Keratinocyte (primary cell): ENCODE measurements around the gene ARHGAP22.

Experiments used
- EZH2 ChIP-seq: IDR thresholded peaks from one replicate; pipeline ENCODE4 v1.6.1; 2012; ENCODE audit warnings: inconsistent platforms, mild to moderate bottlenecking, low read length, moderate library complexity
- TF ChIP-seq, protein P1 (sequence below), 3 experiments: IDR thresholded peaks in 1 of 3; conservative IDR thresholded peaks in 1 of 3; optimal IDR thresholded peaks in 1 of 3; 2 replicates in 2 of 3; 3 replicates in 1 of 3; pipeline versions ENCODE3 to v1.5.1; 2011; ENCODE audit warnings: low read length in 3 of 3, mild to moderate bottlenecking in 3 of 3, moderate library complexity in 2 of 3, control low read depth in 1 of 3, inconsistent platforms in 1 of 3; ENCODE audit not compliant: insufficient read depth in 2 of 3; ENCODE audit errors: extremely low read depth in 1 of 3

DNA sequence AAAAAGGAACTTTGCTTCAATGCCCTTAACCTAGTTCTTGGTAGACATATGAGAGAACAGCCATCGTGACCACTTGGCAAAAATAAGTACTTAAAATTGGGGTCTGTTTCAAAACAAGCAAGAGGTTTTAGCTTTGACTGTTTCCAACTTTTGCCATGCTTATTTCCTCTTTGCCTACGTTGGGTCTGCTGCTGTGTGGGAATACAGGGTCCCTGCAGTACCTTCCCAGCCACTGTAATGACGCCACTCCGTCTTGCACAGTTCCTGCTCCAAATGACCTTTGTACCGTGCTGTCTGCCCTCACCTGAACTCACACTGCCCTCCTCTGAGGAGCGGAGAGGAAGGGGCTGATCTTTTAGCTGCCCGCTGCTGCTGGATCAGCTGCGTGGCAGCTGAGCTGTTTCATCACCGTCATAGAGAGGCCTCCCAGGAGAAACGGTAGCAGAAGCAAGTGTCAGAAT, 165.3 kb downstream of the ARHGAP22 start:
- TF ChIP-seq, protein P1, sequence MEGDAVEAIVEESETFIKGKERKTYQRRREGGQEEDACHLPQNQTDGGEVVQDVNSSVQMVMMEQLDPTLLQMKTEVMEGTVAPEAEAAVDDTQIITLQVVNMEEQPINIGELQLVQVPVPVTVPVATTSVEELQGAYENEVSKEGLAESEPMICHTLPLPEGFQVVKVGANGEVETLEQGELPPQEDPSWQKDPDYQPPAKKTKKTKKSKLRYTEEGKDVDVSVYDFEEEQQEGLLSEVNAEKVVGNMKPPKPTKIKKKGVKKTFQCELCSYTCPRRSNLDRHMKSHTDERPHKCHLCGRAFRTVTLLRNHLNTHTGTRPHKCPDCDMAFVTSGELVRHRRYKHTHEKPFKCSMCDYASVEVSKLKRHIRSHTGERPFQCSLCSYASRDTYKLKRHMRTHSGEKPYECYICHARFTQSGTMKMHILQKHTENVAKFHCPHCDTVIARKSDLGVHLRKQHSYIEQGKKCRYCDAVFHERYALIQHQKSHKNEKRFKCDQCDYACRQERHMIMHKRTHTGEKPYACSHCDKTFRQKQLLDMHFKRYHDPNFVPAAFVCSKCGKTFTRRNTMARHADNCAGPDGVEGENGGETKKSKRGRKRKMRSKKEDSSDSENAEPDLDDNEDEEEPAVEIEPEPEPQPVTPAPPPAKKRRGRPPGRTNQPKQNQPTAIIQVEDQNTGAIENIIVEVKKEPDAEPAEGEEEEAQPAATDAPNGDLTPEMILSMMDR (optimal IDR thresholded peaks at IDR 0.05 in 1 of 3, IDR thresholded peaks at IDR 0.05 in 1 of 3, conservative IDR thresholded peaks at IDR 0.05 in 1 of 3; ENCODE audit: extremely low read depth in 1 of 3, insufficient read depth in 2 of 3, low read length in 3 of 3) = no peak
- no peak for TF ChIP-seq EZH2
